Ammon's horn (tissue), 1 donor: ENCODE measurements around the gene SETBP1.

ENCODE experiments used
- DNase-seq: peaks from one replicate; pipeline ENCODE4 v3.0.0-alpha.2; 2016; ENCODE audit warnings: low spot score

The SETBP1 gene

GRCh38 chr18:45071956-45072355 is 391.3 kb downstream of the SETBP1 start:
- no peak for DNase-seq

- no peak for DNase-seq
Observed at GRCh38 chr18:45073556-45073955, 392.9 kb downstream of the SETBP1 start.

GRCh38 chr18:45081566-45082181 is 401.0 kb downstream of the SETBP1 start:
- DNase-seq, result no peak

- no peak for DNase-seq
Observed at GRCh38 chr18:45083226-45083855, 402.7 kb downstream of the SETBP1 start.

- no peak for DNase-seq
Observed at GRCh38 chr18:45084206-45084605, 403.5 kb downstream of the SETBP1 start.

GRCh38 chr18:45085916-45086624 is 405.4 kb downstream of the SETBP1 start:
- DNase-seq, result no peak

- no peak for DNase-seq
Observed at GRCh38 chr18:45086777-45087176, 406.1 kb downstream of the SETBP1 start.

- DNase-seq, result no peak
Observed at GRCh38 chr18:45090526-45091140, 409.9 kb downstream of the SETBP1 start.

GRCh38 chr18:45100321-45101105 is 419.8 kb downstream of the SETBP1 start:
- DNase-seq, result no peak

GRCh38 chr18:45102126-45102525 is 421.4 kb downstream of the SETBP1 start:
- no peak for DNase-seq

- DNase-seq, result peak; percentile 20
Observed at GRCh38 chr18:45102863-45103262, 422.2 kb downstream of the SETBP1 start.

- DNase-seq, result no peak
Observed at GRCh38 chr18:45103319-45104048, 422.8 kb downstream of the SETBP1 start.

- no peak for DNase-seq
Observed at GRCh38 chr18:45104049-45104395, 423.3 kb downstream of the SETBP1 start.

GRCh38 chr18:45106331-45106774 is 425.7 kb downstream of the SETBP1 start:
- DNase-seq, result peak; percentile 16

- no peak for DNase-seq
Observed at GRCh38 chr18:45107425-45107824, 426.7 kb downstream of the SETBP1 start.

- no peak for DNase-seq
Observed at GRCh38 chr18:45108754-45109153, 428.1 kb downstream of the SETBP1 start.

- DNase-seq, result no peak
Observed at GRCh38 chr18:45109271-45109670, 428.6 kb downstream of the SETBP1 start.

- DNase-seq, result no peak
Observed at GRCh38 chr18:45109706-45110105, 429.0 kb downstream of the SETBP1 start.

GRCh38 chr18:45110577-45111501 is 430.2 kb downstream of the SETBP1 start:
- DNase-seq, result no peak

- no peak for DNase-seq
Observed at GRCh38 chr18:45111502-45111848, 430.8 kb downstream of the SETBP1 start.
